Amygdala (tissue), 56 donors: ENCODE measurements around the gene GHDC.
A peak's percentile ranks its signal among the peaks of the same experiment; 100 is the strongest.
"Not testable (repeated sequence)": the region's sequence is repeated elsewhere in the genome, so short reads cannot be mapped to it uniquely, and the experiment has no call there.

Experiments used
- DNase-seq, 56 donors: peaks; one replicate each; lab custom pipeline; 2025; lab: John Stamatoyannopoulos, UW

Gene GHDC, protein sequence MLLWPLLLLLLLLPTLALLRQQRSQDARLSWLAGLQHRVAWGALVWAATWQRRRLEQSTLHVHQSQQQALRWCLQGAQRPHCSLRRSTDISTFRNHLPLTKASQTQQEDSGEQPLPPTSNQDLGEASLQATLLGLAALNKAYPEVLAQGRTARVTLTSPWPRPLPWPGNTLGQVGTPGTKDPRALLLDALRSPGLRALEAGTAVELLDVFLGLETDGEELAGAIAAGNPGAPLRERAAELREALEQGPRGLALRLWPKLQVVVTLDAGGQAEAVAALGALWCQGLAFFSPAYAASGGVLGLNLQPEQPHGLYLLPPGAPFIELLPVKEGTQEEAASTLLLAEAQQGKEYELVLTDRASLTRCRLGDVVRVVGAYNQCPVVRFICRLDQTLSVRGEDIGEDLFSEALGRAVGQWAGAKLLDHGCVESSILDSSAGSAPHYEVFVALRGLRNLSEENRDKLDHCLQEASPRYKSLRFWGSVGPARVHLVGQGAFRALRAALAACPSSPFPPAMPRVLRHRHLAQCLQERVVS

DNA sequence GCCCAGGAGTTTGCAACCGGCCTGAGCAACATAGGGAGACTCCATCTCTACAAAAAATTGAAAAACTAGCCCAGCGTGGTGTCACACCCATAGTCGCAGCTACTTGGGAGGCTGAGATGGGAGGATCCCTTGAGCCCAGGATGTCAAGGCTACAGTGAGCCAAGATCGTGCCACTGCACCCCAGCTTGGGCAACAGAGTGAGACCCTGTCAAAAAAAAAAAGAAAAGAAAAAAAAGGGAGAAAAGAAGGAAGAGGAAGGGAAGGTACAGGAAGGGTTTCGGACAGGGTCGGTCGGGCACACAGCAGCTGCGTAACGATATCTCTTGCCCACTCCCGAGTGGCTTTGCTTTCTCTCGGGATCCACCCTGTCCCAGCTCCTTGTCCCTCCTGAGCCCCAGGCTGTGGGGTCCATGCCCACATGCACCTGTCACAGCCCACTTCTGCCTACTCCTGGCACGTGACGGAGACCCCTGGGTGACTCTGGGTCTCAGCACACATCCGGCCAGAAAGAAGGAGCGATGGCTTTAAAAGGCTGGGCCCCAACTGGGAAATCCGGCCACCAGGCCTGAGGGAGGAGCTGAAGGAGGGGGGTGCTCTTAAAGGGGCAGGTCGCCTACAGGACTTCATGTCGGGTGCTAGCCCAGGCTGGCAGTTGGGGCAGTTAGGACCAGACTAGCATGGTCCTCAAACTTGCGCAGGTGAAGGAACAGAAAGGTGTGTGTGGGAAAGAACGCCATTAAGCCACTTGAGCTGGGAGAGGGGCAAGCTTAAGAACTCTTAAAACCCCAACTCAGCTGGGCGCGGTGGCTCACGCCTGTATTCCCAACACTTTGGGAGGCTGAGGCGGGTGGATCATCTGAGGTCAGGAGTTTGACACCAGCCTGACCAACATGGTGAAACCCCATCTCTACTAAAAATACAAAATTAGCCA is at the start of gene GHDC:
Gene GHDC (minus strand): TSS at position 526 of the 931 bp plus-strand sequence. CDS start 913 bp downstream, outside the sequence.
- DNase-seq: peak in 55 of 56 donors; percentile 33 to 92 (median 76)

DNA sequence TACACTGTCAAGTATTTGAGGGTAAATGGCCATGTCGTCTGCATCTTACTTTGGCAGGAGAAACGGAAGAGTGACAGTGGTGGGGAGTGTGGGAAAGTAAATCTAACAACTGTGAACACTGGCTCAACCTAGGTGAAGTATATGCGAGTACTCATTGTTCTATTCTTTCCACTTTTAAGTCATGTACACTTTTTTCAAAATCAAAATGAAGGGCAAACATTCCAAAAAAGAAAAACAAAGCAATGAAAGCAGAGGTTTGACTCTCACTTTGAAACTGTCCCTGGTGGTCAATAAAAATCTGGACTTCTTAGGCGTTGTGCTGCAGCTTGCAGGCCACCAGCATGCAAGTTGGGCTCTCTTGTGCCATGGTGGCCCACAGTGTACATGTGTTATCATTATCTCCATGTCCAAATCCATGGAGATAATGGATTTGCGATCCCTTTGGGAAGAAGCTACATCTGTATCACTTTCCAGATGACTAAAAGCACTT is 49.2 kb upstream of the GHDC start:
- no peak for DNase-seq

DNA sequence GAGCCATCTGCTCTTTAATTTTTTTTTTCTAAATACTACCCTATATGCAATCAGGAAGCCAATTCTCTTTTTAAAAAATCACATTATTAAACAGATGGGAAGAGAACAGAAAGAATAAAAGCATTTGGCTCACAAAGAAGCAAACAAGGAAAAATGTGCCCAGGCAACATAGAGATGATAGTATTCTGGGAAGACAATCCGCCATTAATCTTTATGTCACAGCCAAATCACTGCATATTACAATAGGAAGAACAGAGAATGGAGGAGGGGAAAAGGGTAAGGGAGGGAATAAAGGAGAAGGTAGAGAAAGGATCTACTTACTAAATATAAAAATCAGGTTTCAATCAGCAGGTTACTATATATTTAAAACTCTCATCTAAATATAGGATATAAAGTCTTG is 47.6 kb upstream of the GHDC start:
- DNase-seq: no peak

DNA sequence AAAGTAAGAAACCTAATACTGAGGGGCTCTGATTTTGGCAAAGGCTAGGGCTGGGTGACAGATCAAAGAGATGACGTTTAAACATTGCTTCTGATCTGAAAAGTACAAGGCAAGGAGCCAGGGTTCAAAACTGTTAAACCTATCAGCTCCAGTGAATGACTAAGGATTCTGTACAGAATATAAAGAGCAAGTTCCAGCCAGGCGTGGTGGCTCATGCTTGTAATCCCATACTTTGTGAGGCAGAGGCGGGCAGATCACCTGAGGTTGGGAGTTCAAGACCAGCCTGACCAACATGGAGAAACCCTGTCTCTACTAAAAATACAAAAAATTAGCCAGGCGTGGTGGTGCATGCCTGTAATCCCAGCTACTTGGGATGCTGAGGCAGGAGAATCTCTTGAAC is 46.6 kb upstream of the GHDC start:
- DNase-seq: not testable (repeated sequence)

DNA sequence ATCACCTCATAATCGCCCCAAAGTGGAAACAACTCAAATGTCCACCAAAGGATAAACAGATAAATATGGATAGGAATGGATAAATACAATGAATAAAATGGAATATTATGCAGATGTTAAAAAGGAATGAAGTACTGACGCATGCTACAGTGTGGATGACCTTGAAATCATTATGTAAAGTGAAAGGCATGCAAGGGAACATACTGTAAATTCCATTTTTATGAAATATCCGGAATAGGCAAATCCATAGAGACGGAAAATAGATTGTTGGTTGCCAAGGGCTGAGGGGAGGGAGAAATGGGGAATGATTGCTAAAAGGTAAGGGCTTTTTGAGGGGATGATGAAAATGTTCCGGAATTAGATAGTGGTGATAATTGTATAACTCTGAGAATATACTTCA is 45.9 kb upstream of the GHDC start:
- DNase-seq: no peak

DNA sequence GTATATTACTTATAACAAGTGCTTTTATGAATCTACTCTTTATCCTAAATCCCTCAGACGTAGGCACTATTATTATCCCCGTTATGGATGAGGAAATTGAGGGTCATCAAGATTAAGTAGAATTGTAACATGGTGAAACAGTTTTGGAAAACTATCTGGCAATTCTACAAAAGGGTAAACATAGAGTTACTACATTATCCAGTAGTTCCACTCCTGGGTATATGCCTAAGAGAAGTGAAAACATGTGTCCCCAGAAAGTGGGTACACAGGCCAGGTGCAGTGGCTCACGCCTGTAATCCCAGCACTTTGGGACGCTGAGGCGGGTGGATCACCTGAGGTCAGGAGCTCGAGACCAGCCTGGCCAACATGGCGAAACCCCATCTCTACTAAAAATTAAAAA is 45.3 kb upstream of the GHDC start:
- not testable (repeated sequence) for DNase-seq

DNA sequence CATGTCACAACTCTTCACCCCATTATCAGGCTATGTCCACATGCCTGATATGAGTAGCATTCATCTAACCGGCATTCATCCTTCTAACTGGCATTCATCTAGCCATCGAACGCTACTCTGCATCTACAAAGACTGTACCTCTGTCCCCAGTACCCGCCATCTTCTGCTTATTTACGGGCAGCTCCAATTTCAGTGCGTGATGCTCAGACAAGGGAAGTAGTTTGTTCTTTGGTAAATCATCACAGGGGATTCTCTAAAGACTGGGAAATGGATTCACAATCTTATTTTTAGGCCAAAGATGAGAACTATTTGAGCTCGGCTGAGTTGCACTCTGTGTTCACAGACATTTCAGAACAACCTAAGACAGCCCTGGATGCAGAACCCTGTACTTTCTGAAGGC is 42.5 kb upstream of the GHDC start:
- no peak for DNase-seq

DNA sequence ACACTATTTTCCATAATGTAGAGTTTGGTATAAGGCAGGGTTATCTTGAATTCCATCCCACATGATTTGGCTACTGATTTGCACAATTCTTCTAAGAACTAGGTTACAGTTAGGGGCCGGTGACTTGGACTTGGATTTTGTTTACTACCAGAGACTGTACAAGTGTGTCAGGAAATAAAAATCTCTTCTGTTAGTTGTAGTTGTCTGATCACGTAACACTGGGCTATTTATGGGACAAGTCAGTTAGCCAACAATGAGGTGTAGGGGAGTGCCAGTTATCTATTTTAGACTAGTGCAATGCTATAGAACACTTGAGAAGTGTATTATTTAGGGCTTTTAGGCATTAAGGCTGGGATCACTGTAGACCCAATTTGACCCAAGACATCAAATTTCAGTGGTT is 39.7 kb upstream of the GHDC start:
- no peak for DNase-seq

DNA sequence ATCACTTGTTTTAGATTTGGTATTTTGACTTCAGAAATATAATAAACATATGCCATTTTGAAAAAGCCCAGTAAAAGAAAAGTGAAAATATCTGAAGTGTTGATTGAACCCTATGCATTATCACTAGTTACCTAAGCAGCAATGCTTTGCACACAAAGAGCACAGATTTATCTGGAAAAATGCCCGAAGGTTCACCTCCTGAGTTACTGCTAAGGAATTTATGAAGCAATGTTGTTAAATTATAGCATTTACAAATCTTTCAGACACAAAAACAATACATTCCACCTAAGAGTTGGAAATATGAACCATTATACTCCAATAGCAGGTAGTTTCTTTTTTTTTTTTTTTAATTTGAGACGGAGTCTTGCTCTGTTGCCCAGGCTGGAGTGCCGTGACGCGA is 38.9 kb upstream of the GHDC start:
- DNase-seq: no peak

DNA sequence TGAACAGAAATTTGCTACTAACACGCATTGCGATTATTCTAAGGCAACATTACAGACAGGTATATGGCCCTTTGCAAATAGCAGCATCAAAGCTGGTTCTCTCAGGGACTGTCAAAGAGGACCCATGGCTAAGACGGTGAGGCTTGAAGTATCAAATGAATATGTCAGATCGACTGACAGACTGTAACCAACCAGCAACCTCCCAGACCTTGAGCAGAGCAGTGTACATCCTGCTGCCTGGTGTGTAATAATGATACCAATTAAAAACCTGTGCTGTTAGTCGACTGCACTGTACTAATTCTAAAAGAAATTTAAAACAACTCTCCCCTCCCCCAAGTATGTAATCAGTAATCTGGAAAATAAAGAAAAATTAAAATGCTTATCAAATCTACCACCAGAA is 35.9 kb upstream of the GHDC start:
- no peak for DNase-seq

DNA sequence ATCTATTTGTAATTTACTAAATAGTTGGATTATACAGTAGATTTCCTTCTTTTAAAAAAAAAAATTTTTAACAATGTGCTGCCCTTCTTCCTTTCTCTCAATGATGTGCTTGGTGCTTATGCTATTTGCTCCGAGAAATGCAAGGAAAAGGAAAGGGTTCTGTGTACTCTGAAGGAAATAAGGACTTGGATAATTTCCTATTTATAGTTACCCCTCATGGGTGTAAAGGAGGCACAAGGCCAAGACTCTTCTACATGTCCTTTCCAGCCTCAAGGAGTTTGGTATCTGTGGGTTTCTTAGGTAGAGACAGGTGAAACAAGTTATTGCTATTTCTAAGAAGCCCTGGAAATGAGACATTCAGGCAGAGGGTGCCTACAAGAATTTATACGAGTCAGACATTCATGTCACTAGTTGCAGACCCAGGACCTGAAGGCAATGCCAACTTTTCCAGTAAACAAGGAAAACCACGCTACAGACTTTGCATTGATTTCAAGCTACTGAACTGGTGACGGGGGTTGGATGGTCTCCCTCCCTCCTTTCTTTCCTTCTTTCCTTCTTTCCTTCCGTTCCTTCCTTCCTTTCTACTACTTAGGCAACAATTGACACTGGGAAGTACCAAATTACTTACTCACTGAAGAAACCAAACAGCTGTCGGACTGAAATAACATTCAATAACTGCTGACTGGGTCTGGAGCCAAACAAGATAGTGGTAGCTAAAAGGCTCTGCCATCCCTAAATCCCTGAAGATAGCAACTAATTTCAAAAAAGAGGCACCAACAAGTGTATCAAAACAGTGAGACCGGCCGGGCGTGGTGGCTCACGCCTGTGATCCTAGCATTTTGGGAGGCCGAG is 33.8 kb upstream of the GHDC start:
- no peak for DNase-seq

DNA sequence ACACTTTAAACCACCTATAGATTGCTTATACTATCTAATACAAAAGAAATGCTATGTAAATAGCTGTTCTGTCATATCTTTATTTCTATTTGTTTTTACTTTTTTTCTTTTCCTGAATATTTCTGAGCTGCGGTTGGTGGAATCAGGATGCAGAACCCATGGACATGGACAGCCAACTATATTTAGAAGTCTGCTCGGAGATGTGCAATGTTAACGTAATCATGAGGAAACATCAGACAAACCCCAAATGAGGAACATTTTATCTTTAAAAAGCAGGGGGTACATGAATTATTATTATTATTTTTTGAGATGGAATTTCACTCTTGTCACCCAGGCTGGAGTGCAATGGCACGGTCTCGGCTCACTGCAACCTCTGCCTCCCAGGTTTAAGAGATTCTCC is 31.4 kb upstream of the GHDC start:
- DNase-seq: no peak

DNA sequence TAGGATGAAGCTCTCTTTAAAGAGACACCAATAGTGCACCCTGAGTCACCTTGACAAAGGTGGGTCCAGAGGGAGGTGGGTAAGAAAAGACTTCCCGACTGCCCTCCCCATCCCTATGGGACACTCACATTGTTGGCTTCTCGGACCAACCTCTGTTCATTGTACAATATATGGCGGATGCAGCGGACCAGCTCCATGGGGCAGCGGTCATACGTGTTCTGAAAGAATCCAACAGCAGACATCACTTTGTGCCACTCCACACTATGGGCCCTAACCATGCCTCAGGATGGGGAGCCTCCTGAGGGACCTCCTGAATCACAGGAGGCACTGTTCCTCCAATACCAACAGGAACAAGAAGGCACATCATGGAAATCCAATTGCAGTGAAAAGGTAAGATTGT is 30.4 kb upstream of the GHDC start:
- no peak for DNase-seq

DNA sequence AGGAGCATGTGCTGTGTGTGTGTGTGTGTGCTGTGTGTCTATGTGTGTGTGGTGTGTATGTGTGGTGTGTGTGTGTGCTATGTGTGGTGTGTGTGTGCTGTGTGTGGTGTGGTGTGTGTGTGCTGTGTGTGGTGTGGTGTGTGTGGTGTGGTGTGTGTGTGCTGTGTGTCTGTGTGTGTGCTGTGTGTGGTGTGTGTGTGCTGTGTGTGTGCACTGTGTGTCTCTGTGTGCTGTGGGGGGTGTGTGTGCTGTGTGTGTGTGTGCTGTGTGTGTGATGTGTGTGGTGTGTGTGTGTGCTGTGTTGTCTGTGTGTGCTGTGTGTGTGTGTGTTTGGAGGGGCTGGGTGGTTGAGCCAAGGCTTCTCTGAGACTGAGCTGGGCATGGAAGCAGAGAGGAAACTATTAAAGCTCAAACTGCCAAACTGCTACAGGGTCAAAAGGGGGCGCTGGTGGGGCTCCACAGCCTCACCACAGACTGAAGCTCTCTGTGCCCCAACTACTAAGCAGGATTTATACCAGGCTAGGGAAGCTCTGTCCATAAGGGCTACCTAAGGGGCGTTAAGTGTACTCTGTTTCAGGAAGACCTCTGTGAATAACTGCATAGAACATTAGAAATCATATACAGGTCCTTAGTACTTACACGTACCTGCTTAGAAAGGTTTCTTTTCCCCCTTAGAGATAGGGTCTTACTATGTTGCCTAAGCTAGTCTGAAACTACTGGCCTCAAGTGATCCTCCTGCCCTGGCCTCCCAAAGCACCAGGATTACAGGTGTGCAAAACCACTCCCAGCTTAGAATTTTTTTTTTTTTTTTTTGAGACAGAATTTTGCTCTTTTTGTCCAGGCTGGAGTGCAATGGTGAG is 27.8 kb upstream of the GHDC start:
- peak in 12 of 56 donors; percentile 0 to 34 (median 16) for DNase-seq

DNA sequence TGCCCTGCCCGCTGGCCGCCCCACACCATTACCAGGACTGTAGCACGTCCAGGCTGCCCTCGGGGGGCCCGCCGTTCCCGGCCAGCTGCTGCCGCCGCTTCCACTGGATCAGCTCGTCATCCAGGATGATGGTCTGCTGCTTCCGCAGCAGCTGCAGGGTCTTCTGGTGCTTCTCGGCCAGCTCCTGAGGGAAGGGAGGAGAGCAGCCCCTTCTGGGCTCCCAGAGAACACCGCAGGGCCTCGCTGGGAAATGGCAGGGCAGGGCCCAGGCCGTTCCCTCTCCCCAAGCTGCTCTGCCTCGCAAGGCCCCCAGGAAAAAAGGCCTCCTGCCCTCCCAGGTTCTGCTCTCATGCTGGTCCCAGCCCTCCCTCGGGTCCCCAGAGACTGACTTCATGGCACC is 25.0 kb upstream of the GHDC start:
- DNase-seq: not testable (repeated sequence)

DNA sequence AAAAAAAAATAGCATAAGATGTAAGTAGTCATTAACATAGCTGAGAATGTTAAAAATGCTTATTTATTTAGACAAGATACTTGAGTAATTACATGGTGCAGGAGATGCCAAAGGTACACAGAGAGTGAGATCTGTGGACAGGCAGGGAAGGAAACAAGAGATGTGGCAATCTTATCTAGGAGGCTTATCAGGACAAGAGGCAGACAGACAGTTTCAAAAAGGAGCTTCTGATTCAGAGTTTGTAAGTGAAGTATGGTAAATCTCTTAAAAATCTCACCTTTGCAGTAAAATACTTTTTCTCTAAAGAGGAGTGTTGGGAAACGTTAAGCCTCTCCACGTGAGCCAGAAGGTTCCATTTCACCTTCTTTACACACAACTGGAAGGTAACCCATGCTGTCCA is 19.9 kb upstream of the GHDC start:
- no peak for DNase-seq

DNA sequence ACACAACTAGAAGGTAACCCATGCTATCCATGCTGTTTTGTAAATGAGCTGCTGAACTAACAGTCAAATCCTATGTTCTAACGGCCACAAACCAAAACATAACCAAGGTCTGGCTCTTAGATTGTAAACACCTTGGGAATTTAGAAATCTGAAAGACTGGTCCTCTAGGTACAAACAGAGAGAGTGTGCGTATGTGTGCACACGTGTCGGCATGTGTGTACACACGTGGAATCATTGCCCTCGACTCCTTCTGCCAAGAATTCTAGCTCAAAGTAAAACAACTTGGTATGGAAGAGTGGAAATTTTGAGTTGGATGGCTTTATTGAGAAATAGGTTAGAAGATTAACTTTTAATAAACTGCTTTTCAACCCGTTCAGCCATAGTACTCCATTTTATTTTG is 18.1 kb upstream of the GHDC start:
- peak in 1 of 56 donors; percentile 68 for DNase-seq

DNA sequence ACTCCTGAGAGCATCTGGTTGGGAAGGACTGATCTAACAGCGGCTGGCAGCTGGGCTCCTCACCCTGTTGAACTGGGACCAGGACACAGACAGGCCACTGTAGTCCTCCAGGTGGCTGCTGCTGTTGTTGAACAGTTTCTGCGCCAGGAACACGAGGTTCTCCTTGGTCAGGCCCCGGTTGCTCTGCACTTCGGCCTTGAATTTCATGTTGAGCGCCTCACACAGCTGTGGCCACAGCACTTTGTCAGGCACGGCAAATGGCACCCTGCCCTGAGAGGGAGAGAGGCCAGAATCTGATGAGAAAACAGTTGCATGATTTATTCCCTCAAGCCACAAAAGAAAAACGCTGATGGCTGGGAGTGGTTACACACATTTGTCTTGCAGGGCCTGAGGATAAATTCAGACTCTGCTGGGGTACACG is 17.6 kb upstream of the GHDC start:
- peak in 51 of 56 donors; percentile 10 to 84 (median 59) for DNase-seq

DNA sequence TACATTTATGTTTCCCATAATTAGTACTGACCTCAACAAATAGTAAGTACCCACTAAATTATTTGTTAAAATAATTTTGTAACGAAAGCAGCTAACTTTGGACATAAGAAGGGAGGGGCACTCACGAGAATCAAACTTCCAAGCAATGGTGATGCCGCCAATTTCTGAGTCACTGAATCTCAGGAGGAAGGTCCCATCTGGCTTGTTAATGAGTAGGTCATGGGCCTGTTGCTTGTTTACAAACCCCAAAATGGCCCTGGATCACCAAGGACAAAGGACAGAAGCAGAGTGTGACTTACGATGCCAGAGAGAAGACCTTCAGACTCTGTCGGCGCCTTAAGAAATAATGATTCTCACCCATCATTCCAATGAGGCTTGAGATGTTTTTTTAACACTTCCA is 15.8 kb upstream of the GHDC start:
- no peak for DNase-seq
